Left lung (tissue), 14 donors: Measurements from ENCODE around the gene RNF43. TPM values are rescaled to one million over a fixed set of nuclear protein-coding genes. Genes with fewer than 3 reads are reported as not detected.
A peak's percentile ranks its signal among the peaks of the same experiment; 100 is the strongest.

Experiments
- ATAC-seq: fragments of 200-7000 bp; cut with Tn5 transposase; one replicate; pipeline ENCODE4 v1.9.1; 2020; ENCODE audit warnings: moderate library complexity
- DNase-seq, 4 donors: peaks; one replicate each; pipeline ENCODE4 v3.0.0-alpha.2; 2013 to 2020
- H3K27ac ChIP-seq, 2 donors: fragments of 200-600 bp; sonication (generic) in 1 of 2; one replicate each; pipeline versions ENCODE4 v1.5.0 to v1.8.0; 2020 to 2021
- H3K27me3 ChIP-seq, 2 donors: fragments of 200-600 bp; sonication (generic) in 1 of 2; one replicate each; pipeline versions ENCODE4 v1.5.0 to v1.8.0; 2020 to 2021
- H3K36me3 ChIP-seq, 2 donors: fragments of 200-600 bp; sonication (generic) in 1 of 2; one replicate each; pipeline versions ENCODE4 v1.5.0 to v1.8.0; 2020 to 2021
- H3K4me1 ChIP-seq, 2 donors: fragments of 200-600 bp; one replicate each; pipeline ENCODE4 v1.8.0; 2021
- H3K4me3 ChIP-seq, 2 donors: fragments of 200-600 bp; sonication (generic) in 1 of 2; one replicate each; pipeline versions ENCODE4 v1.5.0 to v1.8.0; 2020 to 2021; ENCODE audit warnings: mild to moderate bottlenecking in 1 of 2
- H3K9me3 ChIP-seq, 2 donors: fragments of 200-600 bp; sonication (generic) in 1 of 2; one replicate each; pipeline versions ENCODE4 v1.5.0 to v1.8.0; 2020 to 2021
- CTCF ChIP-seq, 2 donors: fragments of 200-600 bp; sonication (generic) in 1 of 2; IDR thresholded peaks; one replicate each; pipeline versions ENCODE4 v1.5.0 to v1.8.0; 2021; ENCODE audit warnings: antibody characterized with exemption in 2 of 2
- intact Hi-C, 2 donors: fragments of 100-400 bp; cut with DNase I; formaldehyde crosslinking; loops; one replicate each; pipeline versions ENCODE4 v1.11.2 to v1.14.2; 2022
- long read RNA-seq, 12 donors: library from polyadenylated mRNA in 2 of 12; unstranded in 2 of 12; transcript quantifications; one replicate each; pipeline ENCODE4 v2.0.0 and lab custom pipeline, GENCODE V29; 2019 to 2026
- polyA plus RNA-seq, 6 donors: library from polyadenylated mRNA; unstranded; fragments of 120-200 nt; gene quantifications; one replicate each; pipeline ENCODE4 v1.2.1, GENCODE V29; 2013; ENCODE audit not compliant: insufficient read length in 6 of 6
- total RNA-seq, 2 donors: library from RNA; stranded (reverse); fragmentation: NEBNext Ultra II Directional; extraction: Animal tissue kit (Norgen Biotek cat#: 25700); gene quantifications; one replicate each; pipeline ENCODE4 v1.2.1, GENCODE V29; 2021
- donor health status: DM: no; HTN: yes; CAD: no.
- donor health status: DM: no; HTN: no; CAD: no.

Gene RNF43
- total RNA-seq (10 to 100 TPM in 1 of 2 donors, 1 to 10 TPM in 1; 6.8 to 13.4 TPM), polyA plus RNA-seq (10 to 100 TPM; 34.7 to 55.8 (median 43.5) TPM)
- long read RNA-seq, donor 1, full-length matches to known transcripts = 7 of 7 reads
- long read RNA-seq, donor 1, partial matches to known transcripts = 0 of 7 reads
- long read RNA-seq, donor 1, other reads (novel, unspliced or antisense) = 0 of 7 reads
- long read RNA-seq, donor 2, full-length matches to known transcripts = 3 of 9 reads
- long read RNA-seq, donor 2, partial matches to known transcripts = 6 of 9 reads
- long read RNA-seq, donor 2, other reads (novel, unspliced or antisense) = 0 of 9 reads
- long read RNA-seq, donor 3, full-length matches to known transcripts = 1 of 1 reads
- long read RNA-seq, donor 3, partial matches to known transcripts = 0 of 1 reads
- long read RNA-seq, donor 3, other reads (novel, unspliced or antisense) = 0 of 1 reads
- long read RNA-seq, donor 4, partial matches to known transcripts = 1 of 4 reads
- long read RNA-seq, donor 4, other reads (novel, unspliced or antisense) = 2 of 4 reads
- long read RNA-seq, donor 5, full-length matches to known transcripts = 2 of 2 reads
- long read RNA-seq, donor 5, partial matches to known transcripts = 0 of 2 reads
- long read RNA-seq, donor 5, other reads (novel, unspliced or antisense) = 0 of 2 reads
- long read RNA-seq, donor 6, partial matches to known transcripts = 35 of 36 reads
- long read RNA-seq, donor 6, other reads (novel, unspliced or antisense) = 0 of 36 reads
- long read RNA-seq, donor 7 = 0 reads
- long read RNA-seq, donor 8, full-length matches to known transcripts = 2 of 2 reads
- long read RNA-seq, donor 8, partial matches to known transcripts = 0 of 2 reads
- long read RNA-seq, donor 8, other reads (novel, unspliced or antisense) = 0 of 2 reads
- long read RNA-seq, donor 9 = 0 reads
- long read RNA-seq, donor 10 = 0 reads
- long read RNA-seq, donor 11 = 0 reads
- long read RNA-seq, donor 12, partial matches to known transcripts = 6 of 6 reads
- long read RNA-seq, donor 12, other reads (novel, unspliced or antisense) = 0 of 6 reads

- Histone ChIP-seq H3K27me3 (peaks cover 0 to 3% of the 10 kb centered on the region in 2 donors), H3K9me3 (no peaks in the 10 kb centered on the region), H3K4me1 (peaks cover 0 to 4% of the 10 kb centered on the region in 2 donors), H3K27ac (peak within 1 kb of the TSS; percentile 47 to 67), H3K36me3 (no peaks in the 10 kb centered on the region), H3K4me3 (peak within 1 kb of the TSS; percentile 23 to 33)
- peak; percentile 36 to 61 for TF ChIP-seq CTCF (IDR thresholded peaks at IDR 0.05)
- ATAC-seq = peak; percentile 97
- peak; percentile 83 to 97 (median 91) for DNase-seq
- intact Hi-C loops = no loop called here
These were observed at the start of gene RNF43 for GRCh38 chr17:58417300-58418092. RNF43 (minus strand) TSS chr17:58417534; CDS start chr17:58415577, 1,957 bp downstream.

- intact Hi-C loops = no loop called here
- Histone ChIP-seq H3K36me3 (no peaks in the 10 kb centered on the region), H3K27me3 (no peaks in the 10 kb centered on the region), H3K9me3 (no peaks in the 10 kb centered on the region), H3K4me3 (no peak overlapping the region), H3K4me1 (no peaks in the 10 kb centered on the region), H3K27ac (no peak overlapping the region)
- no peak for DNase-seq
- ATAC-seq = no peak
- no peak for TF ChIP-seq CTCF (IDR thresholded peaks at IDR 0.05)
These were observed 38.2 kb upstream of the RNF43 start for GRCh38 chr17:58455491-58455890.

- no peak for ATAC-seq
- DNase-seq = no peak
- TF ChIP-seq CTCF (IDR thresholded peaks at IDR 0.05) = no peak
These were observed 35.4 kb upstream of the RNF43 start for GRCh38 chr17:58452738-58453137.

GRCh38 chr17:58447039-58447975, 30.0 kb upstream of the RNF43 start:
- Histone ChIP-seq H3K9me3 (no peaks in the 10 kb centered on the region), H3K4me3 (no peak overlapping the region), H3K36me3 (no peaks in the 10 kb centered on the region), H3K27ac (no peak overlapping the region), H3K27me3 (peaks cover 0 to 3% of the 10 kb centered on the region in 2 donors), H3K4me1 (no peaks in the 10 kb centered on the region)
- intact Hi-C loops = loop anchor here in 1 of 2 donors (10.0 kb wide), 1 partner anchor 133 kb away; no protein-coding TSS in a partner anchor
- ATAC-seq = peak; percentile 100
- TF ChIP-seq CTCF (IDR thresholded peaks at IDR 0.05) = peak; percentile 63
- peak; percentile 33 to 79 (median 72) for DNase-seq

More at GRCh38 chr17:58452738-58453137, 35.4 kb upstream of the RNF43 start:
- no peak overlapping the region for H3K27ac ChIP-seq
- H3K27me3 ChIP-seq = no peaks in the 10 kb centered on the region
- intact Hi-C loops = no loop called here
- H3K9me3 ChIP-seq = no peaks in the 10 kb centered on the region
- H3K4me3 ChIP-seq = no peak overlapping the region
- H3K4me1 ChIP-seq = no peaks in the 10 kb centered on the region
- H3K36me3 ChIP-seq = no peaks in the 10 kb centered on the region
